GM18873 (cell line): Measurements from ENCODE around the gene SNAPC4.
"Not testable (repeated sequence)": the region's sequence is repeated elsewhere in the genome, so short reads cannot be mapped to it uniquely, and the experiment has no call there.

Source experiments
- ATAC-seq: cut with Tn5 transposase; IDR thresholded peaks from one replicate; pipeline ENCODE4 v1.9.1; 2021; ENCODE audit warnings: mild to moderate bottlenecking, moderate library complexity, moderate number of reproducible peaks; ENCODE audit not compliant: unreplicated experiment, low FRiP score

Gene SNAPC4

DNA sequence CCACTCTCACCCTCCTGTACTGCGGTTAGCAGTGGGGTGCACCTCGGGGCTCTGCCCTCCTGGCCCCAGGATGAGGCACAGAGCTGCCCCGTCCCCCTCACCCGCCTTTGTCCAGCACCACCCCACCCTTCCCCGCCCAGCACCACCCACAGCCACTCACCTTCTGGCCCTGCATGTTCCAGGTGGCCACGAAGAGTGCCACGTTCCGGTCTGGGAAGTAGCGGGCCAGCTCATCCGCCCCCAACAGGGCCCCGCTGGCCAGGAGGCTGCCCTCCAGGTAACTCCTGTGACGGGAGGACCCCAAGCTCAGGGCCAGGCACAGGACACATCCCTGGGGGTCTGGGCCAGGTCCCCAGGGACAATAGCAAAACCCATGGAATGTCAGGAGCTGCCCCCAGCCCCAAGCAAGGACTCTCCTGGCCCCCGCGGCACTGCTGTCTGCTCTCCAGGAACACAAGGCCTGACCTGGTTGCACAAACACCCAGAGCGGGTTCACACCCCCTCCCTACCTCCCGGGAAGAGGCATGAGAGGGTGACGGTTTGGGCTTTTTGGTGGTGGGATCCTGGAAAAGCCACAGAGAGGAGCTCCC, 34.7 kb upstream of the SNAPC4 start:
- no peak for ATAC-seq

GRCh38 chr9:136433849-136434579, 34.0 kb upstream of the SNAPC4 start:
- ATAC-seq: no peak

- no peak for ATAC-seq
These were observed 33.2 kb upstream of the SNAPC4 start for GRCh38 chr9:136433043-136433715.

GRCh38 chr9:136432591-136432990, 32.6 kb upstream of the SNAPC4 start:
- ATAC-seq: no peak

DNA sequence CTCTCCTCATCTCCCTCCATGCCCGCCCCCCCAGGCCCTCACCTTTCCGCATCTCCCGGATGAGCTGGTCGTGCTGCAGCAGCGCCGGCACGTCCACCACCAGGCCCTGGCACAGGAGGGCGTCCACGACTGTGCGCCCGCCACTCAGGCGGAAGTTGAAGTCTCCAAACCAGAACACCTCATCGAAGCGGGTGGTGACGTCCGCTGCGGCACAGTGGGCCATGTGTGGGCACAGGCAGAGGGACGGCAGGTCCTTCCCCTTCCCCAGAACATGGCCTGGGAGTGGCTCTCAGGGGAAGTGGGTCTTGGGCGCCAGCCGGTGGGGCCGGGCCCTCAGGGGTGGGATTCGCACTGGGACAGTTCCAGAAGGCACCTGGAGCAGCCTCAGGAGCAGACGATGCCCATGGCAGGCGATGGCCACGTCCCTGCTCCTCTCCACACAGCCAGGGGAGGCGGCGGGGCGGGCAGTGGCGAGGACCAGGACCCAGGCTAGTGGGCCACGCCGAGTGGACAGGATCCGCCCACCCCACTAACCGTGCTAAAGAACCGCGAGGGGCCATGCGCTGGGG, 31.9 kb upstream of the SNAPC4 start:
- ATAC-seq: no peak

DNA sequence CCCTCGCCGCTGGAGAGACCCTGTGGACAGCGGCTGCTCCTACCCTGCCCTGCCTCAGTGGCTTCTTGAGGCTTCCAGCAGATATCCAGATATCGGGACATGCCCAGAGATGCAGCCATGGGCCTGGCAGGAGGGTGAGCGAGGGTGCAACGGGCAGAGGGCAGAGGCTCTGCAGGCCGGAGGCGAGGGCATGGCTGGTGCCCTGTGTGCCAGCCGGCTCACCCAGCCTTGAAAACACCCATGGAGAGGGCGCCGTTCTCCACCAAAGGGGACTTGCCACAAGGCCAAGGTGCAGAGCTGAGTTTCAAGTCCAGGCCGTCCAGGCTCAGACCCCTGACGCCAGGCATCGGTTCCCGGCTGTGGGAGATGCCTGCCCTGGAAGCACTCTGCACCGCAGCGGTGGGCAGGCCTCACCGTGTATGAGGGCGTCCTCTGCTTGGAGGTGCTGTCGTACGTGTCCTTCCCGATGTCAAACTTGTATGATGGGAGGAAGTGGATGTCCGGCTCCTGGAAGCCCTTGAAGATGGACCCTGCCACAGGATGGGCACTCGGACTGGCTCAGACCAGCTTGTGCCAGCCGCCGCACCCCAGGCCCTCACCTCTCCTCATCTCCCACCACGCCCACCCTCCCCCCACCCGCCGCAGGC, 30.7 kb upstream of the SNAPC4 start:
- no peak for ATAC-seq

DNA sequence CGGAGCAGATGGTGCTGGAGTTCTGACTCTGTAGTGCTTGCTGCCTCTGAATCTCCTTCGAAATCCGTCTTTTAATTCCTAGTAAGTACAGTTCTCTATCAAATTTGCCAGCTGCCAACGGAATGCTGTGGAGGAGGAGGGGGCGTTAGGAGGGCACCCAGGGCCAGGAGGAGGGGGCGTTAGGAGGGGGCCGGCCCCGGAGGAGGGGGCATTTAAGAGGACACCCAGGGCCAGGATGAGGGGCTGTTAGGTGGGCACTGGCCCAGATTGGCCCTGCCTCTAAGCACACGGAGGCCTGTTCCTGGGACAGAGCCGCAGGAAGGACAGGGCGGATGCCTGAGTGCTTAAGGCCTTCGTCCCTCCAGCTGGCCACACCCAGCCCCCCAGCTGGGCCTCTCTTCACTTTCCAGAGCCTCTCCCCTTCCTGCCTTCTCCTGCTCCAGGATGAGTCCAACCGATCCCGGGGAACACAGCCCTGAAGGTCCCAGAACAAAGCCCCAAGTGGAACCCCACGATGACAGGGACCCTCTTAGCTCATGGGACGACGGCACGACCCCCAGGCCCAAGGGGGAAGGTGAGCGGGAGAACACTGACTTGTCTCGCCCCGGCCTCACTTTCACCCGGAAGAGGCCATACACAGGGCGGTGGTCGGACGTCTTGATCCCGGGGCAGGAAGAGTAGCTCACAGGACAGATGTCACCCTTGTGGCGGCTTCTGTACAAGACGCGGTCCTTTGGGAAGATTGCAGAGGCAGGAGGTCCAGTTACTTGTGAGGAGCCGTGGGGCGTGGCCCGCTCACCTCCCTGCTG, 29.9 kb upstream of the SNAPC4 start:
- no peak for ATAC-seq

- ATAC-seq: no peak
These were observed 29.2 kb upstream of the SNAPC4 start for GRCh38 chr9:136429075-136429628.

DNA sequence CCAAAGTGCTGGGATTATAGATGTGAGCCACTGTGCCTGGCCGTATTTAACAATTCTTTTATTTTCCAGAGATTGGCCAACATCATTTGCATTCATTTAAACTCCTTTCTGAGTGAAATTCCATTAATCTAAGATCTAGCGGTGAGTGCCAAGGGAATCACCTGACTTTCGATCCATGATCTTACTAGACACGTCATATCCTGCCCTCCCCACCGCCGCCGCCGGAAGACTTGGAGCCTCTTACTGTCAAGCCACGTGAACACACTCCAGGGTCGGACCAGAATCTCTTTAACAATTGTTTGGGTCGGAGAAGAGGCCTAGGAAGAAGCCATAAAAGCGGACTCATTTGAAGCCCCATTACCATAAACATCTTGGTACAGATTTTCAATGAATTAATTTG, 26.8 kb upstream of the SNAPC4 start:
- no peak for ATAC-seq

DNA sequence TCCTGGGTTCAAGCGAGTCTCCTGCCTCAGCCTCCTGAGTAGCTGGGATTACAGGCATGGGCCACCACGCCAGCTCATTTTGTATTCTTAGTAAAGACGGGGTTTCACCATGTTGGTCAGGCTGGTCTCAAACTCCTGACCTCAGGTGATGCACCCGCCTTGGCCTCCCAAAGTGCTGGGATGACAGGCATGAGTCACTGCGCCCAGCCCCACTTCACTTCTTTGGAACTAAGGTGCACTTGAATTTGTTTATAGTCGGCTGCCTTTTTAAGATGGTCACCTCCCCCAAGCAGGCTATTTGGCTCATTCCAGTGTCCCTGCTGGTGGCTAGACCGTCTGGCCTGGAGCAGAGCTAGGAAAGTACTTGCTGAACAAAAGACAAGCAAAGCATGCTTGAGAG, 25.4 kb upstream of the SNAPC4 start:
- not testable (repeated sequence) for ATAC-seq

DNA sequence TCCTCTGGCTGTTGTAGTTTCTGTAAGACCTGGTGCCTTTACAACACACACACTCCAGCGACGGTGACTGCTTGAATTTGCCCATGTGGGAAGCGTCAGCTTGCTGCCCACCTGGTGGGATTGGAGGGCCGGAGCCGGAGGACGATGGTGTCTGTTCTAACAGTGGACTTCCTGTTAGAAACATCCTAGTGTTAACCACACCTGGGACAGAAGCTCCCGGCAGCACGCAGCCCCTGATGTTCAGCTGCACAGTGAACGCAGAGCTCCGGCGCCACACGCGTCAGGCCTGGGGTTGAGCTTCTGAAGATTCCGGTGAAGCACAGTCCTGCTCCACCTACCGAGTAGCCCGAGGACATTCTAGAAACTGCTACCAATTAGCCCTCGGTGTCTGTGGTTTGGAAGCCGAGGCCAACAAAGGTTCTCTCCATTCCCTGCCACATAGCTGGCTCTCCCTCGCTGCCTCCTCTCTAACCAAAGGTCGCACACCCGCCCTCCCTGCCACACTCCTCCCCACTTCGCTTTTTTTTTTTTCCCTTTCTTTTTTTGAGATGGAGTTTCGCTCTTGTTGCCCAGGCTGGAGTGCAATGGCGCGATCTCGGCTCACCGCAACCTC, 24.9 kb upstream of the SNAPC4 start:
- ATAC-seq: no peak

GRCh38 chr9:136423432-136424146, 23.6 kb upstream of the SNAPC4 start:
- no peak for ATAC-seq

- ATAC-seq: no peak
These were observed 22.9 kb upstream of the SNAPC4 start for GRCh38 chr9:136422876-136423275.

- ATAC-seq: no peak
These were observed 21.8 kb upstream of the SNAPC4 start for GRCh38 chr9:136421791-136422190.

DNA sequence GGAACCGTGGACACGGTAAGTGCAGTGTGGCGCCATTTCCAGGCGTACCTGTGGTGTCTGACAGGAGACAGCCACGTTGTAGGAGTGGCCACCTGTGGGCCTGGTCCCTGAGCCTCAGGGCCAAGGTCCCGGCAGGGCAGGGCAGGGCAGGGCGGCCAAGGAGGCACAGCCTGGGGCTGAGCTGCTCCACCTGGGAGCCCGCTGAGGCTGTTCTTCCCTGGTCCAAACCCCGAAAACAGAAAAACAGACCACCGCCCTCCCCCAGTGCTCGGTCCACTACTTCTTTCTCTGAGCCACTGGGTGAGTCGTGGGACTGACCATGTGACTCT, 19.1 kb upstream of the SNAPC4 start:
- no peak for ATAC-seq

- no peak for ATAC-seq
These were observed 18.5 kb upstream of the SNAPC4 start for GRCh38 chr9:136418182-136419091.

GRCh38 chr9:136416914-136417313, 16.9 kb upstream of the SNAPC4 start:
- ATAC-seq: no peak

GRCh38 chr9:136416427-136416826, 16.5 kb upstream of the SNAPC4 start:
- ATAC-seq: no peak
